ENCODE results near the gene SLC35B3. TPM values are rescaled to one million over a fixed set of nuclear protein-coding genes. Genes with fewer than 3 reads are reported as not detected.

SLC35B3 gene
- total and polyA plus RNA-seq, 10 of the 15 experiments (the other 5 are each of a cell fraction or from before 2014, with no cell fraction given), result 10.5 to 28.1 (median 12.4) TPM

DNA sequence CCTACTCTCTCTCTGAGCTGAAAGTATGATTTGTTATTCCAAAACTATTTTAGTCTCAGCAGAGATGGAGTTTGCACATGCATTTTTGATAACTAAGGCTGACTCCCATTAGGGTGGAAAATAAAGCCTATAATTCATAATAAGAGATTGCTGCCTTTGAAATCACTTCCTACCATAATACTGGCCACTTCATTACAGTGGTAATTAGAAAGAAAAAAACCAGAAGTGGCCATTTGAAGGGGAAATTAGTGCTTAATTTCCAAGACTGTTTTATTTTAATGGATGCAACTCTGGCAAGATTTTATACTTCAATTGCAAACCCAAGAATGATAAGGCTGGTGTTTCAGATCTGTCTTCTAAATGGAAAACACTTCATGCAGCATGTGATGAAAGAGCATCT lies 43.4 kb downstream of the SLC35B3 start (continued):
- TF ChIP-seq, protein P1, sequence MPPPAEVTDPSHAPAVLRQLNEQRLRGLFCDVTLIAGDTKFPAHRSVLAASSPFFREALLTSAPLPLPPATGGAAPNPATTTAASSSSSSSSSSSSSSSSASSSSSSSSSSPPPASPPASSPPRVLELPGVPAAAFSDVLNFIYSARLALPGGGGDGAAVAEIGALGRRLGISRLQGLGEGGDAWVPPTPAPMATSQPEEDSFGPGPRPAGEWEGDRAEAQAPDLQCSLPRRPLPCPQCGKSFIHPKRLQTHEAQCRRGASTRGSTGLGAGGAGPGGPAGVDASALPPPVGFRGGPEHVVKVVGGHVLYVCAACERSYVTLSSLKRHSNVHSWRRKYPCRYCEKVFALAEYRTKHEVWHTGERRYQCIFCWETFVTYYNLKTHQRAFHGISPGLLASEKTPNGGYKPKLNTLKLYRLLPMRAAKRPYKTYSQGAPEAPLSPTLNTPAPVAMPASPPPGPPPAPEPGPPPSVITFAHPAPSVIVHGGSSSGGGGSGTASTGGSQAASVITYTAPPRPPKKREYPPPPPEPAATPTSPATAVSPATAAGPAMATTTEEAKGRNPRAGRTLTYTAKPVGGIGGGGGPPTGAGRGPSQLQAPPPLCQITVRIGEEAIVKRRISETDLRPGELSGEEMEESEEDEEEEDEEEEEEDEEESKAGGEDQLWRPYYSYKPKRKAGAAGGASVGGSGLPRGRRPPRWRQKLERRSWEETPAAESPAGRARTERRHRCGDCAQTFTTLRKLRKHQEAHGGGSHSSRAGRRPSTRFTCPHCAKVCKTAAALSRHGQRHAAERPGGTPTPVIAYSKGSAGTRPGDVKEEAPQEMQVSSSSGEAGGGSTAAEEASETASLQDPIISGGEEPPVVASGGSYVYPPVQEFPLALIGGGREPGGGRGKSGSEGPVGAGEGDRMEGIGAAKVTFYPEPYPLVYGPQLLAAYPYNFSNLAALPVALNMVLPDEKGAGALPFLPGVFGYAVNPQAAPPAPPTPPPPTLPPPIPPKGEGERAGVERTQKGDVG (CRISPR knock-in tag; IDR thresholded peaks at IDR 0.05), result no peak

DNA sequence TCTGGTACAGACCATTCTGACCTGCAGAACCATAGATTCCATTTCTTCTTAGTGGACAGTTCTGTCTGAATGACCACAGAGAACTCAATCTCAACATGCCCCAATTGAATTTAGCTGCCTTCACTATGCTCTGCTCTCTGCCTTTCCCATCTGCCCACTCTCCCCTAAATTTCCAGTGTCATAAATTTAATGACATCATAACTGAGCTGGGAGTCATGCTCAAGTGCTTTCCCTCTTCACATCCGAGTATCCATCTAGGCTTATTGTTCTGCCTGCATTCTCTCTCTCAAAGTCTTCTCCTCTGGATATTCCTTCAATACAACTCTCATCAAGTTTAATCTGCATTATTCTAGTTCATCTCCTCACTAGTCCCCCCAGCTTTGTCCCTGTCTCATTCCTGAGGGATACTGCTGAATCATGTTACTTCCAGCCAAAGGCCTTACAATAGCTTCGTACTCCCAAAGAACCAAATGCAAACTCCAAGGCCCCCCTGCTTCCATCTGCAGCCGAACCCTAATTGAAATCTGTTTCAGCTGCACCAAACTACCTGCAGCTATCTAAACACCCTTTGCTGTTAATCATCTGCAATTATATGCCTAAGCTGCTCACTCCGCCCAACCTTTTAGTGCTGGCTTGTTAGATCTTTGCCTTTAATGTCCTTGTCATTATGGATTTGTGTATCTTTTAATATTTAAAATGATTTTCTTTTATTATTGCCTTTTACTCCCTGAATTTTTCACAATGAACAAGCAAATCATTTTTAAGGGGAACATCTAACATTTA lies 46.1 kb downstream of the SLC35B3 start:
- ChIA-PET SMC1A (ENCODE audit: uncharacterized antibody, unreplicated experiment) (interaction anchor here (0.5 kb wide), 1 partner anchor 186 kb away, joined by 3 read pairs; no protein-coding TSS in a partner anchor), RAD21 (ENCODE audit: unreplicated experiment) (no interaction called here), CTCF (no interaction called here), POLR2A (no interaction called here)
- in situ Hi-C loops (cut with MboI) (no loop called here), intact Hi-C loops (cut with micrococcal nuclease; ENCODE audit: unreplicated experiment) (no loop called here)
- no peak for ATAC-seq
- Histone ChIP-seq H3K9ac (ENCODE audit: control insufficient read depth, insufficient read depth, low read length) (no peak overlapping the region), H3K4me3 (no peak overlapping the region), H3K27me3 (replicated peaks in 1 of 2; ENCODE audit: control insufficient read depth in 2 of 2, insufficient read depth in 2 of 2, low read length in 1 of 2) (no peaks in the 10 kb centered on the region), H3K4me1 (ENCODE audit: control insufficient read depth, insufficient read depth, low read length) (no peaks in the 10 kb centered on the region), H3K27ac (ENCODE audit: control insufficient read depth, insufficient read depth) (no peak overlapping the region), H3K4me2 (ENCODE audit: control insufficient read depth, insufficient read depth) (no peak overlapping the region), H3K79me2 (ENCODE audit: control insufficient read depth, insufficient read depth, low read length) (no peaks in the 10 kb centered on the region), H2AFZ (ENCODE audit: control insufficient read depth, low read depth, low read length) (no peak overlapping the region), H3K36me3 (ENCODE audit: control insufficient read depth in 2 of 2, insufficient read depth in 2 of 2, low read length in 1 of 2) (no peaks in the 10 kb centered on the region), H4K20me1 (ENCODE audit: control insufficient read depth, insufficient read depth) (no peaks in the 10 kb centered on the region), H3K9me3 (replicated peaks; ENCODE audit: control insufficient read depth, insufficient read depth, low read length) (no peaks in the 10 kb centered on the region; the same call in 2 of the 3 replicates)
- 22% methylated on average over 4 of the region's 4 CpGs for WGBS (ENCODE audit: insufficient coverage, insufficient replicate concordance, low lambda C conversion rate, missing lambda C conversion rate)
- FAIRE-seq, result no peak
- no TSS peak for BruUV-seq (replicated peaks)
- TF ChIP-seq TCF7 (IDR thresholded peaks at IDR 0.05; ENCODE audit: borderline replicate concordance) (no peak), POLR2AphosphoS2 (IDR thresholded peaks at IDR 0.05; ENCODE audit: low read depth, low read length) (no peak), MEF2B (IDR thresholded peaks at IDR 0.05; ENCODE audit: partially characterized antibody, poor library complexity, severe bottlenecking) (no peak), SMARCA5 (IDR thresholded peaks at IDR 0.05) (no peak), PAX8 (IDR thresholded peaks at IDR 0.05) (no peak), TCF12 (IDR thresholded peaks at IDR 0.05; ENCODE audit: low read depth, low read length) (no peak), RFX5 (IDR thresholded peaks at IDR 0.05; ENCODE audit: low read depth, low read length) (no peak), FOXK2 (IDR thresholded peaks at IDR 0.05) (no peak), ETV6 (conservative IDR thresholded peaks at IDR 0.05 in 1 of 2, IDR thresholded peaks at IDR 0.05 in 1 of 2; ENCODE audit: borderline replicate concordance in 1 of 2, low read depth in 1 of 2) (no peak), SIN3A (IDR thresholded peaks at IDR 0.05; ENCODE audit: low read depth, low read length) (no peak), NBN (IDR thresholded peaks at IDR 0.05) (no peak), BRCA1 (IDR thresholded peaks at IDR 0.05; ENCODE audit: low read depth, low read length) (no peak)
- TF ChIP-seq, protein P2, sequence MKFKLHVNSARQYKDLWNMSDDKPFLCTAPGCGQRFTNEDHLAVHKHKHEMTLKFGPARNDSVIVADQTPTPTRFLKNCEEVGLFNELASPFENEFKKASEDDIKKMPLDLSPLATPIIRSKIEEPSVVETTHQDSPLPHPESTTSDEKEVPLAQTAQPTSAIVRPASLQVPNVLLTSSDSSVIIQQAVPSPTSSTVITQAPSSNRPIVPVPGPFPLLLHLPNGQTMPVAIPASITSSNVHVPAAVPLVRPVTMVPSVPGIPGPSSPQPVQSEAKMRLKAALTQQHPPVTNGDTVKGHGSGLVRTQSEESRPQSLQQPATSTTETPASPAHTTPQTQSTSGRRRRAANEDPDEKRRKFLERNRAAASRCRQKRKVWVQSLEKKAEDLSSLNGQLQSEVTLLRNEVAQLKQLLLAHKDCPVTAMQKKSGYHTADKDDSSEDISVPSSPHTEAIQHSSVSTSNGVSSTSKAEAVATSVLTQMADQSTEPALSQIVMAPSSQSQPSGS (IDR thresholded peaks at IDR 0.05; ENCODE audit: low read length), result no peak
- TF ChIP-seq, protein P3, sequence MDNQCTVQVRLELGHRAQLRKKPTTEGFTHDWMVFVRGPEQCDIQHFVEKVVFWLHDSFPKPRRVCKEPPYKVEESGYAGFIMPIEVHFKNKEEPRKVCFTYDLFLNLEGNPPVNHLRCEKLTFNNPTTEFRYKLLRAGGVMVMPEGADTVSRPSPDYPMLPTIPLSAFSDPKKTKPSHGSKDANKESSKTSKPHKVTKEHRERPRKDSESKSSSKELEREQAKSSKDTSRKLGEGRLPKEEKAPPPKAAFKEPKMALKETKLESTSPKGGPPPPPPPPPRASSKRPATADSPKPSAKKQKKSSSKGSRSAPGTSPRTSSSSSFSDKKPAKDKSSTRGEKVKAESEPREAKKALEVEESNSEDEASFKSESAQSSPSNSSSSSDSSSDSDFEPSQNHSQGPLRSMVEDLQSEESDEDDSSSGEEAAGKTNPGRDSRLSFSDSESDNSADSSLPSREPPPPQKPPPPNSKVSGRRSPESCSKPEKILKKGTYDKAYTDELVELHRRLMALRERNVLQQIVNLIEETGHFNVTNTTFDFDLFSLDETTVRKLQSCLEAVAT (IDR thresholded peaks at IDR 0.05), result no peak
- no peak for DNase-seq (ENCODE audit: low read depth, low spot score)

All from GM12878 (cell line).